HG03064 (cell line): ENCODE data around the gene CTDSPL.
A peak's percentile ranks its signal among the peaks of the same experiment; 100 is the strongest.

Experiments used
- ATAC-seq: cut with Tn5 transposase; IDR thresholded peaks from one replicate; pipeline ENCODE4 v1.9.1; 2021; ENCODE audit warnings: low read depth; ENCODE audit not compliant: unreplicated experiment

Gene CTDSPL

DNA sequence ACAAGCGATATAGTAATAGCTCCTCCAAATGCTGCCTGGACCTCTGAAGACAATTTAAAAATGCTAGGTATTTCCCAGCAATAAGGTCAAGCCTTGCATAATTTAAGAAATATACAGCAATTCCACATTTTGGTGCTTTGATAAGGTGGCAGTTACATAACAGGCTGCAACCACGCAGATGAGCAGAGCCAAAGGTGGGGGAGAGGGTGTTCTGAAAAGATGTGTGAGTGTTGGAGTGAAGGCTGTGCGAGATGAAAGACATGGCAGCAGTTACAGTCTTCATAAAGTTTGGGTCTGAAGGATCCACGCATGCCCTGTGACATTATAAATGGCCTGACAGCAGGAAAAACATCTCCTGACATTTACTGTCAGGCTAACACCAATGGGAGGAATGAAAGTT is 26.1 kb downstream of the CTDSPL start:
- ATAC-seq = no peak

DNA sequence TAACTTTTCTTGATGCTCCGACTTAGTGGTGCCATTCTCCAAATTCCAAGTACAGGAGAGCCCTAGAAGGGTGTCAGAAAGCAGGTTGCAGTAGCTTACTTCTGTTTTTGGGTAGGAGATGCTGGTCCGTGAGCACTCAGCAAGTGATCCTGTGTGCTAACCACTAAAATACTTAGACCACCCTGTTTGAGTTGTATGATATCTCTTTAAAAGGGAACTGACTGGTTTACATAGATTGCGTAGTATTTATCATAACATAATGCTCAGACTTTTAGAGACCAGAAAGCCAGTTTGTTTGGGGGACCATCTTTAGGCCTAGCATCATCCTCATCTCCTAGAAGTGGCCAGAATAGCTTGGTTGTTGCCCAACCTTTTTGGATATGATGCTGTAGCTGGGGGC is 26.7 kb downstream of the CTDSPL start:
- ATAC-seq = no peak

- ATAC-seq = no peak
Measured at GRCh38 chr3:37890522-37890921, 28.8 kb downstream of the CTDSPL start.

- ATAC-seq = no peak
Measured at GRCh38 chr3:37891227-37891626, 29.5 kb downstream of the CTDSPL start.

DNA sequence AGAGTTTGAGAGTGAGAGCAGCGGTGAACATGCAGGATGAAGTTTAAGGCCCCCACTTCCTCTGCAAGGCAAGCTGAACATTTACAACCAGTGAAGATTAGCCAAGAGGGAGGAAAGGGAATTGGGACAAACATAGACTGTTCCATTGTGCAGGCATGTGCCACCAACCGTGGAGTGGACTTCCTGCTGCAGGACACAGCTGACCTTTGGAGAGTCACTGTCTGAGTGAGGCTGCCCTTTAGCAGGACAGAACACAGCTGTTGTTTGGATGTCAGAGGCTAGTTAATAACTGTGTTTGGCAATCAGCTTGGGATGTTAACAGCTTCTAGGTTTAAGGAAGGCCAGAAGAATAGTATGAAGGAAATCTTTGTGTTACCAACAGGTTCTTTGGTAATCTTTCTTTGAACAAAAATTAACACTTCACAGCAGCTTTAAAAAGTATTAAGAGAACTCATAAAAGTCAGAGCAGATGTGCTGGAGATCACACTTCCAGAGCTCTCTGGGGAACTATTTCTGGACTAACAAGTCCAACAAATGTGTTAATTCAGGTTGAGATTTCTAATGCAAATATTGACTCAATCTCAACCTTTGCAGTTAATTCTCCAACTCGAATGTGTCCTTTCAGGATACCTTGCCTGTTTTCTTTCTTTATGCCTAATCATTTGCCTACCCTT is 31.4 kb downstream of the CTDSPL start:
- no peak for ATAC-seq

DNA sequence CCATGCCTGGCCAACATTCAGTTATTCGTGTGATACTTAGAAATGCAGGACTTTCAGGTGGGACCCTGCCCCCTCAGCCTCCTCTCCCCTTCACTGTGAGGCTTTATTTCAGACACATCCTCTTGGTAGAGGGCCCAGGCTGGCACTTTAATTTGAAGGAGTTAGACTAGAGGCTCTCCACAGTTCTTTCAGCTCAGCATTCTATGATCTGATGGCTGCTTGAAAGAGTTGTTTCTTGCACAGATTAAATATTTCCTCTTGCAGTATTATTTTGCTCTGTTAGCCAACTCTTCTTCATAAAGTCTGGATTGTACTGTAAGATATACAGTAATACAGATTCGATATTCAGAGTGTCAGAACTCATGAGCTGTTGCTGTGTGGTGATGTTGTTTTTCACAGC is 35.1 kb downstream of the CTDSPL start:
- ATAC-seq = no peak

- no peak for ATAC-seq
Measured at GRCh38 chr3:37897763-37898162, 36.1 kb downstream of the CTDSPL start.

DNA sequence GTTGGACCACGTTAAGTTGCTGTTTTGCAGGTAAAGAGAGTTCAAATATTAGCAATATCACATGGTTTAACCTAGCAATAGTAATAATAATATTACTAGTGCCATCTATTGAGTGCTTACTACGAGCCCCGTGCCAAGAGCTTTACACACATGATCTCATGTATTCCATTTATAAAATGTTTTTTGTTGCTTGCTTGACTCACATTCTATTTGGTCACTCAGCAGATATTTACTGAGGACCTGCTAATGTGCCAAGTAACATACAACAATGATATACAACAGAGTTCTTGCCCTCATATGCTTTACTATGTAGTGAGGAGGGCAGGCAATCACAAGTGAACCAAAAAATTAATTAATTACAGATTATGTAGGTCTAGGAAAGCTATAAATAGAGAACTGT is 36.7 kb downstream of the CTDSPL start:
- ATAC-seq = no peak

DNA sequence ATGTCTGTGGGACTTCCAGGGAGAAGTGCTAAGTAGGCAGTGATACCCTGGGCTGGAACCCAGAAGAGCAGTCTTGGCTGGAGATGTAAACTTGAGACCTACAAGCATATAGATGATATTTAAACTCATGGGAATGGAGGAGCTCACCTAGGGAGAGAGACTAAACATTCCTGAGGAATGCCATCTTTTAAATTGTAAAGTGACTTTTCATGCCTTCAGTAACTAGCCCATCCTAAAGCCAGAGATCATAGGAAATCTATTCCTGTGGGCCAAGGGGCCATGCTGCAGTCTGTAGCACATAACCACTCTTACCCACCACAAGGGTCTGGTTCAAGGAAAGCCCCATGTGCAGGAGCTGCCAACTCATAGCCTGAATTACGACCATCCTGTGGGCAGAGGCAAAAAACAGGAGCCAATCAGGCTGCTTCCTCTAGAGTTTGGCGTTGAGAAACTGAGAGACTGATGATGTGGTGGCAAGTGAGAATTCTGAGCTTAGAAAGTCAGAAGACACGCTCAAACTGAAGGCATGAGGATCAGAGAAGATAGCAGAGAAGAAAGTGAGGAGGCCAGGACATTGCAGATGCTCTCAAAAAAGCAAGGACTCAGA is 37.5 kb downstream of the CTDSPL start:
- peak; percentile 66 for ATAC-seq

- ATAC-seq = no peak
Measured at GRCh38 chr3:37899711-37900306, 38.1 kb downstream of the CTDSPL start.

GRCh38 chr3:37901721-37902120 is 40.0 kb downstream of the CTDSPL start:
- ATAC-seq = no peak

- no peak for ATAC-seq
Measured at GRCh38 chr3:37902674-37903073, 41.0 kb downstream of the CTDSPL start.

DNA sequence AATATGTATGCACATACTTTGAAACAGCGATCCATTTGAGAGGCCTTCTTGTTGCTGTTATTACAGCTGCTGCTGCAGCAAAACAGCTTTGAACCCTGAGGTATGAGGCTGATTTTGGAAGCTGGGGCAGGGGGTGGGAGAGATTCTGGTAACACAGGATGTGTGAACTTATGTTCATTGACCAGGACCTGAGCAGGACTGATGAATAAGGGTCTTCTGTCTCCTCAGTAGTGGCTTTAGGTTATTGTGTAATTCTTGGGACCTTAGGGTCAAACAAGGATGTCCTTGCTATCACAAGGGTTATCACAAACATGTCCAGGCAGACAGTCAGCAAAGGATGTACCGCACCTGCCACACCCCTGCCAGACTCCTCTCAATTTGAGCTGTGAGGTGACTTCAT is 41.6 kb downstream of the CTDSPL start:
- no peak for ATAC-seq

DNA sequence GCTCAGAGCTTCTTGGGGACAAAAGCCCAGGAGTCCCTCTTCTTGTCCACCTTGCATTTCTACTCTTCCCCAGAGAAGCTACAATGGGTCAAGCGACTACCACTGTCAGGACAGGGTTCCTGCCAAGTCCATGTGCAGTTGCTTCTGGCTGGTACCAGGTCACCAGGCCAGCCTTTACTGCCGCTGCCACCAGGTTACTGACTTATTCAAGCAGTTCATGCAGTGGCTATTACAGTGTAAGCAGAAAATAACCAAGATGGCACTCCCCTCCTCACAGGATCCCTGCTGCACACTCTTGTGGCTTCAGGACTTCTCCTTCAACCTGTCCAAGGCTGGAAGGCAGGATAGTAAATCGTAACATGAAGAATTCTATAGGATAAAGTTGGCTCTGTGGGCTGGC is 42.1 kb downstream of the CTDSPL start:
- no peak for ATAC-seq

- ATAC-seq = no peak
Measured at GRCh38 chr3:37904601-37905000, 42.9 kb downstream of the CTDSPL start.

GRCh38 chr3:37905346-37905745 is 43.7 kb downstream of the CTDSPL start:
- no peak for ATAC-seq

DNA sequence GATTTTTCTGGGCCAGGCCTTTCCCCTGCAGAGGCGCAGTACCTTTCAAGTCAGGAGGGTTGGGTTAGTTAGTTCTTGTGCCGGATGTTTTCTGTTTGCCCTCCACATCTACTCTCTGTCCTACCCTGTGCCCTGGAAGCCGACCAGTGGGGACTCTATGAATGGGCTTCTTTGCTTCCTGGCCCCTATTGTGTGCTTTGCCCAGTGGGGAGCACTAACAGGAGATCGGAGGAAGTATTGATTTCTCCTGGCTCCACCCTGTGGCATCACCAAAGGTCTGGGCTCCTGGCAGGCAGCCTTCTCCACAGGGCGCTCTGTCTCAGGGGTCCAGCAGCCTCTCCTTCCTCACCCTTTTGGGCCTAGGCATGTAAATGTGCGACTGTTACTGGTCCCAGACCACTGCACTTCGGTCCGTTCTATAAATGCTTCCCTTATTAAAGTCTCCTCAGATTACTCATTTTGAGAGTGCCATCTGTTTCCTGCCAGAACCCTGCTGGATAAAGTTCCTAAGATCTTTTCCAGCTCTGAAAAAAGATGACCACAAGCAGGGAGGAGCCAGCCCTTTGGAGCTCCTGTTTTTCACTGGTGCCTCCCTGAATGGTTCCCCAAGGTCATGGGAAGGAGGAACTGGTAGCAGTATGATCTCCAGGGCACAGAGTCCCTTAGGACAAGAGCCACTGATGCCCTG is 44.5 kb downstream of the CTDSPL start:
- ATAC-seq = no peak

DNA sequence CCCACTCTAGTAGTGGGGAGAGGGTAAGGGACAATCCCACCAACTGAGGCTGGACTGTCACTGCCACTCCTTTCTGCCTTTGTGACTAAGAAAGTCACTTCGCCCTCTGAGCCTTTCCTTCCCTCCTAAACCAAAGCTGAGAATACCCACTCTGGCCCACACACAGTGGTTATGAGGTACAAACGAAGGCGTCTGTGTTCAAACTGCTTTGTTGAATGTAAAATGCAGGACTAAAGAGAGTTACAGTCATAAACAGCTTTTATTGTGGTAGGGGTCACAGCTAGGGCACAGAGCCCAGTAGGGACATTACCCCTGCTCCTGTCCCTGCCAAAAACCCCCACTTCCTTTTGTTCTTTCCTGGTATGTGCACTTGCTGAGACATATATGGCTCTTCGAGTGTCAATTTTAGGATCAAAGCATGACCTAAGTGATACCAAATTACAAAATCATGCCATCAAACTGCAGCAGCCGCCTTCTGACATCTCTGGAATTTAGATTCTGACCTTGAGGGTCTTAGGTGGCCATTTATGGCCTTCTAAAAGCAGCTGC is 45.1 kb downstream of the CTDSPL start:
- no peak for ATAC-seq

DNA sequence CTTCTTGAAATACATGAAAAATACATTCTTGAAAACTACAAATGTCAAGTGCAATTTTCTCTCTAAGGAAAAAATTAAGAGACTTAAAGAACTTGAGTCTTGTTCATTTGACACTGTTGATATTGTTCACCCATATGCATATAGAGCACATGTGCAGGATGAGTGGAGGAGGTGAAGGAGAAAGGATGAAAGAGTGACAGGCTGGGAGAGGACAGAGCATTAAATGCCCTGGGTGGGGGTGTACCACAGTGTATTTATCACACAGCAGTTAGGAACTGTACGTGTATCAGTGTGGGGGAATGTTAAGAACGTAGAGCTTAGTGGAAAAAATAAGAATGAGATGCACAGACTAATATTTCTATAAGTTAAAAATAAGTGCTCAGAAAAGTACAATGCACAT is 45.7 kb downstream of the CTDSPL start:
- ATAC-seq = no peak

GRCh38 chr3:37907906-37908305 is 46.2 kb downstream of the CTDSPL start:
- peak; percentile 93 for ATAC-seq
